HEK293 (cell line): ENCODE data around the gene GABPB1.

Experiments
- CTCF ChIA-PET: fragments of 350-600 bp; formaldehyde crosslinking; extraction: SDS; loops from one replicate; lab custom pipeline; 2021; ENCODE audit warnings: antibody characterized with exemption; lab: Yijun Ruan, JAX
- POLR2A ChIA-PET: fragments of 300-600 bp; formaldehyde crosslinking; extraction: SDS; loops from one replicate; lab custom pipeline; 2020; ENCODE audit warnings: antibody characterized with exemption, inconsistent platforms; lab: Yijun Ruan, JAX
- H3K27ac ChIP-seq: fragments of 200-500 bp; sonication (Bioruptor generic); 2 replicates; pipeline ENCODE4 v1.5.1; 2014; ENCODE audit warnings: low read depth, low read length, control low read depth, inconsistent platforms; ENCODE audit errors: extremely low read depth
- H3K36me3 ChIP-seq, 2 experiments: fragments of 200-500 bp in 1 of 2; sonication (Bioruptor generic) in 1 of 2; 1 replicate in 1 of 2; 2 replicates in 1 of 2; pipeline ENCODE4 v1.5.1; 2014 to 2017; ENCODE audit warnings: inconsistent platforms in 2 of 2, low read length in 2 of 2; ENCODE audit not compliant: control insufficient read depth in 2 of 2, insufficient read depth in 1 of 2
- H3K4me1 ChIP-seq: fragments of 200-500 bp; sonication (Bioruptor generic); 2 replicates; pipeline ENCODE4 v1.5.1; 2014; ENCODE audit warnings: mild to moderate bottlenecking, low read length, inconsistent platforms; ENCODE audit not compliant: control insufficient read depth, insufficient read depth
- H3K4me3 ChIP-seq: 2 replicates; pipeline ENCODE4 v1.5.1; 2011; ENCODE audit warnings: low read depth, mild to moderate bottlenecking, control low read depth, low read length, moderate library complexity
- H3K9me3 ChIP-seq: fragments of 200-500 bp; sonication (Bioruptor generic); 2 replicates; pipeline ENCODE4 v1.5.1; 2014; ENCODE audit warnings: low read depth, low read length, inconsistent platforms; ENCODE audit not compliant: control insufficient read depth, insufficient read depth
- AEBP2 ChIP-seq: fragments of 450-650 bp; formaldehyde crosslinking; IDR thresholded peaks from 2 replicates; pipeline ENCODE4 v1.5.1; 2016; ENCODE audit warnings: missing biosample characterization, missing genetic modification characterization, borderline replicate concordance
- PATZ1 ChIP-seq: fragments of 450-650 bp; formaldehyde crosslinking; IDR thresholded peaks from 2 replicates; pipeline ENCODE4 v1.5.1; 2016; ENCODE audit warnings: missing biosample characterization, missing genetic modification characterization
- ZBTB17 ChIP-seq: fragments of 450-650 bp; formaldehyde crosslinking; IDR thresholded peaks from 2 replicates; pipeline ENCODE4 v1.5.1; 2016; ENCODE audit warnings: missing biosample characterization, missing genetic modification characterization
- ZBTB7A ChIP-seq: fragments of 450-650 bp; formaldehyde crosslinking; IDR thresholded peaks from 2 replicates; pipeline ENCODE4 v1.5.1; 2016; ENCODE audit warnings: low read depth, missing biosample characterization, missing genetic modification characterization
- ZEB2 ChIP-seq: fragments of 450-650 bp; formaldehyde crosslinking; IDR thresholded peaks from 2 replicates; pipeline ENCODE4 v1.5.1; 2016; ENCODE audit warnings: missing biosample characterization, missing genetic modification characterization
- ZFP69B ChIP-seq: fragments of 450-650 bp; formaldehyde crosslinking; IDR thresholded peaks from 2 replicates; pipeline ENCODE4 v1.5.1; 2016; ENCODE audit warnings: missing biosample characterization, missing genetic modification characterization
- ZNF18 ChIP-seq: fragments of 450-650 bp; formaldehyde crosslinking; IDR thresholded peaks from 2 replicates; pipeline ENCODE4 v1.5.1; 2016; ENCODE audit warnings: missing biosample characterization, missing genetic modification characterization
- ZNF341 ChIP-seq: fragments of 450-650 bp; formaldehyde crosslinking; IDR thresholded peaks from 2 replicates; pipeline ENCODE4; 2016; ENCODE audit warnings: low read depth, missing biosample characterization, missing genetic modification characterization
- ZNF391 ChIP-seq: fragments of 450-650 bp; formaldehyde crosslinking; IDR thresholded peaks from 2 replicates; pipeline ENCODE4 v1.5.1; 2016; ENCODE audit warnings: low read depth, missing biosample characterization, missing genetic modification characterization, borderline replicate concordance
- ZNF394 ChIP-seq: fragments of 450-650 bp; formaldehyde crosslinking; IDR thresholded peaks from 2 replicates; pipeline ENCODE4 v1.5.1; 2016; ENCODE audit warnings: missing biosample characterization, missing genetic modification characterization, mild to moderate bottlenecking, moderate library complexity, borderline replicate concordance
- ZNF548 ChIP-seq: fragments of 450-650 bp; formaldehyde crosslinking; IDR thresholded peaks from 2 replicates; pipeline ENCODE4 v1.5.1; 2016; ENCODE audit warnings: missing biosample characterization, missing genetic modification characterization
- ZNF600 ChIP-seq: fragments of 450-650 bp; formaldehyde crosslinking; IDR thresholded peaks from 2 replicates; pipeline ENCODE4 v1.5.1; 2016; ENCODE audit warnings: missing biosample characterization, missing genetic modification characterization
- ZNF660 ChIP-seq: fragments of 450-650 bp; IDR thresholded peaks from 2 replicates; pipeline ENCODE4 v1.5.1; 2018; ENCODE audit warnings: missing biosample characterization, mild to moderate bottlenecking, missing genetic modification characterization
- ZNF785 ChIP-seq: fragments of 450-650 bp; formaldehyde crosslinking; IDR thresholded peaks from 2 replicates; pipeline ENCODE4 v1.5.1; 2016; ENCODE audit warnings: missing biosample characterization, missing genetic modification characterization
- ZNF843 ChIP-seq: fragments of 450-650 bp; formaldehyde crosslinking; IDR thresholded peaks from 2 replicates; pipeline ENCODE4 v1.5.1; 2016; ENCODE audit warnings: missing biosample characterization, missing genetic modification characterization
- TF ChIP-seq, protein P1 (sequence below): fragments of 450-650 bp; formaldehyde crosslinking; IDR thresholded peaks from 2 replicates; pipeline ENCODE4 v1.5.1; 2017; ENCODE audit warnings: missing biosample characterization, missing genetic modification characterization
- TF ChIP-seq, protein P2 (sequence below): fragments of 450-650 bp; formaldehyde crosslinking; conservative IDR thresholded peaks from 2 replicates; pipeline ENCODE4 v1.5.1; 2016; ENCODE audit warnings: low read depth, missing biosample characterization, missing genetic modification characterization
- TF ChIP-seq, protein P3 (sequence below): fragments of 450-650 bp; formaldehyde crosslinking; optimal IDR thresholded peaks from 2 replicates; pipeline ENCODE3; 2016; ENCODE audit warnings: missing biosample characterization, mild to moderate bottlenecking, missing genetic modification characterization

The GABPB1 gene

DNA sequence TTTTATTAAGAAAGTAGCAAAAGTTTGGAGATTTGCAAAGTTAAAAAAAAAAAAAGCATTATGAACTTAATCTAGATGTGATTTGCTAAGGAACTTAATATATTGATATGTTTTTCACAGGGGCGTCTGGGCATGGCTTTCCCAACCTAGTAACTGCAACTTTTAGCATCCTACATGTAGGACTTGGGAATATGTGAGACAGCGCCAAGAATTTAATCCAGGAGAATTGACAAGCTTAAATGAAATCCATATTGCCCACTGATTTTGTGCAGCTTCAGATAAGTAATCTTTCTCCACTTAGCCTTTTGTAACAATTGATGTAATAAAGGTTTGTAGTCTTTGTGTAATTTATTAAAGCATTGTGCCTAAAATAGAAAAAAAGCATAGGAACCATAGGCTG is 982 bp upstream of the GABPB1 start (continued):
- TF ChIP-seq, protein P1, sequence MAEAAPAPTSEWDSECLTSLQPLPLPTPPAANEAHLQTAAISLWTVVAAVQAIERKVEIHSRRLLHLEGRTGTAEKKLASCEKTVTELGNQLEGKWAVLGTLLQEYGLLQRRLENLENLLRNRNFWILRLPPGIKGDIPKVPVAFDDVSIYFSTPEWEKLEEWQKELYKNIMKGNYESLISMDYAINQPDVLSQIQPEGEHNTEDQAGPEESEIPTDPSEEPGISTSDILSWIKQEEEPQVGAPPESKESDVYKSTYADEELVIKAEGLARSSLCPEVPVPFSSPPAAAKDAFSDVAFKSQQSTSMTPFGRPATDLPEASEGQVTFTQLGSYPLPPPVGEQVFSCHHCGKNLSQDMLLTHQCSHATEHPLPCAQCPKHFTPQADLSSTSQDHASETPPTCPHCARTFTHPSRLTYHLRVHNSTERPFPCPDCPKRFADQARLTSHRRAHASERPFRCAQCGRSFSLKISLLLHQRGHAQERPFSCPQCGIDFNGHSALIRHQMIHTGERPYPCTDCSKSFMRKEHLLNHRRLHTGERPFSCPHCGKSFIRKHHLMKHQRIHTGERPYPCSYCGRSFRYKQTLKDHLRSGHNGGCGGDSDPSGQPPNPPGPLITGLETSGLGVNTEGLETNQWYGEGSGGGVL = no peak

- ChIA-PET POLR2A (interaction anchor here (0.9 to 2.4 kb wide), 3 partner anchors 35 to 1200 kb away, joined by 3 to 16 read pairs (median 3); partner anchors contain the start of genes COPS2 and USP8), CTCF (no interaction called here)
- Histone ChIP-seq H3K36me3 (peaks cover 5 to 27% of the 10 kb centered on the region in 2 experiments; a peak in 2 of 3 replicates), H3K27ac (peak overlapping the region; percentile 92), H3K4me3 (peak overlapping the region; percentile 77), H3K9me3 (no peaks in the 10 kb centered on the region), H3K4me1 (no peaks in the 10 kb centered on the region)
- TF ChIP-seq, protein P2, sequence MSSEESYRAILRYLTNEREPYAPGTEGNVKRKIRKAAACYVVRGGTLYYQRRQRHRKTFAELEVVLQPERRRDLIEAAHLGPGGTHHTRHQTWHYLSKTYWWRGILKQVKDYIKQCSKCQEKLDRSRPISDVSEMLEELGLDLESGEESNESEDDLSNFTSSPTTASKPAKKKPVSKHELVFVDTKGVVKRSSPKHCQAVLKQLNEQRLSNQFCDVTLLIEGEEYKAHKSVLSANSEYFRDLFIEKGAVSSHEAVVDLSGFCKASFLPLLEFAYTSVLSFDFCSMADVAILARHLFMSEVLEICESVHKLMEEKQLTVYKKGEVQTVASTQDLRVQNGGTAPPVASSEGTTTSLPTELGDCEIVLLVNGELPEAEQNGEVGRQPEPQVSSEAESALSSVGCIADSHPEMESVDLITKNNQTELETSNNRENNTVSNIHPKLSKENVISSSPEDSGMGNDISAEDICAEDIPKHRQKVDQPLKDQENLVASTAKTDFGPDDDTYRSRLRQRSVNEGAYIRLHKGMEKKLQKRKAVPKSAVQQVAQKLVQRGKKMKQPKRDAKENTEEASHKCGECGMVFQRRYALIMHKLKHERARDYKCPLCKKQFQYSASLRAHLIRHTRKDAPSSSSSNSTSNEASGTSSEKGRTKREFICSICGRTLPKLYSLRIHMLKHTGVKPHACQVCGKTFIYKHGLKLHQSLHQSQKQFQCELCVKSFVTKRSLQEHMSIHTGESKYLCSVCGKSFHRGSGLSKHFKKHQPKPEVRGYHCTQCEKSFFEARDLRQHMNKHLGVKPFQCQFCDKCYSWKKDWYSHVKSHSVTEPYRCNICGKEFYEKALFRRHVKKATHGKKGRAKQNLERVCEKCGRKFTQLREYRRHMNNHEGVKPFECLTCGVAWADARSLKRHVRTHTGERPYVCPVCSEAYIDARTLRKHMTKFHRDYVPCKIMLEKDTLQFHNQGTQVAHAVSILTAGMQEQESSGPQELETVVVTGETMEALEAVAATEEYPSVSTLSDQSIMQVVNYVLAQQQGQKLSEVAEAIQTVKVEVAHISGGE = no peak
- TF ChIP-seq ZNF660 (tag by site-specific recombination) (0 out of 2 replicates have a peak, but pooled peaks have one; percentile 4), ZBTB17 (tag by site-specific recombination) (0 out of 2 replicates have a peak, but pooled peaks have one; percentile 15)
These were observed 564 bp upstream of the GABPB1 start for GRCh38 chr15:50355619-50355905.

GRCh38 chr15:50353975-50354837 is 792 bp downstream of the GABPB1 start:
- no peaks in the 10 kb centered on the region for H3K4me1 ChIP-seq
- H3K4me3 ChIP-seq = peak overlapping the region; percentile 77
- H3K9me3 ChIP-seq = no peaks in the 10 kb centered on the region
- POLR2A ChIA-PET = interaction anchor here (0.6 to 2.4 kb wide), 5 partner anchors 11 to 166 kb away, joined by 3 to 16 read pairs (median 7); partner anchors contain the start of gene USP8
- H3K27ac ChIP-seq = peak overlapping the region; percentile 92
- peaks cover 3 to 23% of the 10 kb centered on the region in 2 experiments; a peak in 2 of 3 replicates for H3K36me3 ChIP-seq
- CTCF ChIA-PET = interaction anchor here (0.6 to 1.3 kb wide), 3 partner anchors 94 to 206 kb away, joined by 3 read pairs; no protein-coding TSS in a partner anchor
- TF ChIP-seq ZNF391 = peak; percentile 66; the same call in 1 of the 2 replicates
- TF ChIP-seq AEBP2 = no peak
- 0 out of 2 replicates have a peak, but pooled peaks have one; percentile 18 for TF ChIP-seq PATZ1 (tag by site-specific recombination)
- TF ChIP-seq ZEB2 (tag by site-specific recombination) = peak; percentile 26; the same call in 1 of the 2 replicates
- no peak for TF ChIP-seq ZNF18 (tag by site-specific recombination)
- TF ChIP-seq ZNF548 (tag by site-specific recombination) = no peak
- peak; percentile 70; the same call in 1 of the 2 replicates for TF ChIP-seq ZNF600 (tag by site-specific recombination)
- TF ChIP-seq ZBTB7A (tag by site-specific recombination) = no peak
- peak; percentile 92 for TF ChIP-seq ZNF341 (tag by site-specific recombination)
- 0 out of 2 replicates have a peak, but pooled peaks have one; percentile 23 for TF ChIP-seq ZNF843
- no peak for TF ChIP-seq ZNF785 (tag by site-specific recombination)
- 0 out of 2 replicates have a peak, but pooled peaks have one; percentile 20 for TF ChIP-seq ZNF394
- TF ChIP-seq, protein P3, sequence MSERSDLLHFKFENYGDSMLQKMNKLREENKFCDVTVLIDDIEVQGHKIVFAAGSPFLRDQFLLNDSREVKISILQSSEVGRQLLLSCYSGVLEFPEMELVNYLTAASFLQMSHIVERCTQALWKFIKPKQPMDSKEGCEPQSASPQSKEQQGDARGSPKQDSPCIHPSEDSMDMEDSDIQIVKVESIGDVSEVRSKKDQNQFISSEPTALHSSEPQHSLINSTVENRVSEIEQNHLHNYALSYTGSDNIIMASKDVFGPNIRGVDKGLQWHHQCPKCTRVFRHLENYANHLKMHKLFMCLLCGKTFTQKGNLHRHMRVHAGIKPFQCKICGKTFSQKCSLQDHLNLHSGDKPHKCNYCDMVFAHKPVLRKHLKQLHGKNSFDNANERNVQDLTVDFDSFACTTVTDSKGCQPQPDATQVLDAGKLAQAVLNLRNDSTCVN (tag by site-specific recombination) = peak; percentile 70
- TF ChIP-seq ZFP69B (tag by site-specific recombination) = peak; percentile 49; the same call in 1 of the 2 replicates
